ENCODE data around the gene TIAM2. TPM values are rescaled to one million over a fixed set of nuclear protein-coding genes. Genes with fewer than 3 reads are reported as not detected.
A peak's percentile ranks its signal among the peaks of the same experiment; 100 is the strongest.

TIAM2 gene
- total and polyA plus RNA-seq, 9 of the 15 experiments (the other 6 are each of a cell fraction or from before 2014, with no cell fraction given) = 0.73 to 6.5 (median 4.3) TPM

DNA sequence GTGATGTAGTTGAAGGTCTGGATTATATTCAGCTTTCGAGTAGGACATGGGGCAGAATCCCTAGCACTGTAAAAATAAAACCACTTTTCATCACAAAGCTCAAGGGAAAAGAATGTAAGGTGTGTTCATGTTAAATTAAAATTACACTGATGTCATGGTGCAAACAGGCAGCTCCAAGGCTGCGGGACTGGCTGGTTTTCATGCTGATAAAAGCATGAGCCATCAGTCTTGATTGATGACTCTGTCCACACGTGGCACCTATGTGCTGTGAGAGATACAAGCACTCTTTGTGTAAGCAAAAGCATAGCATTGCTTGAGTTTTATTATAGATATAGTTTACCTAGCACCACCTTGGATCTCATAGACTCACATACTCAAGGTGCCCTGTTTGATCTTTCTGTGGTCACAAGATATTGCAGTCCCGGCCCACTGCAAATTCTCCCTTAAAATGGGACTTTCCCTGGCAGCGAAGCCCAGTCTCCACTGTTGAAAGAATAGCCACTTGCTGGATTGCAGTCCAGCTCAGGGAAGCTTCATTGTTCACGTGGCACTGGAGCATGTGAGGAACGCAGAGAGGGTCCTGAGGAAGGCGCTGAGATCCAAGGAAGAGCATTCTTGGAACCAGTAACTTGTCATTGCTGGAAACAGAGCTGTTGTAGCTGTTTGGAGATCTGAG is 90.6 kb downstream of the TIAM2 start (continued):
- TF ChIP-seq, protein P1, sequence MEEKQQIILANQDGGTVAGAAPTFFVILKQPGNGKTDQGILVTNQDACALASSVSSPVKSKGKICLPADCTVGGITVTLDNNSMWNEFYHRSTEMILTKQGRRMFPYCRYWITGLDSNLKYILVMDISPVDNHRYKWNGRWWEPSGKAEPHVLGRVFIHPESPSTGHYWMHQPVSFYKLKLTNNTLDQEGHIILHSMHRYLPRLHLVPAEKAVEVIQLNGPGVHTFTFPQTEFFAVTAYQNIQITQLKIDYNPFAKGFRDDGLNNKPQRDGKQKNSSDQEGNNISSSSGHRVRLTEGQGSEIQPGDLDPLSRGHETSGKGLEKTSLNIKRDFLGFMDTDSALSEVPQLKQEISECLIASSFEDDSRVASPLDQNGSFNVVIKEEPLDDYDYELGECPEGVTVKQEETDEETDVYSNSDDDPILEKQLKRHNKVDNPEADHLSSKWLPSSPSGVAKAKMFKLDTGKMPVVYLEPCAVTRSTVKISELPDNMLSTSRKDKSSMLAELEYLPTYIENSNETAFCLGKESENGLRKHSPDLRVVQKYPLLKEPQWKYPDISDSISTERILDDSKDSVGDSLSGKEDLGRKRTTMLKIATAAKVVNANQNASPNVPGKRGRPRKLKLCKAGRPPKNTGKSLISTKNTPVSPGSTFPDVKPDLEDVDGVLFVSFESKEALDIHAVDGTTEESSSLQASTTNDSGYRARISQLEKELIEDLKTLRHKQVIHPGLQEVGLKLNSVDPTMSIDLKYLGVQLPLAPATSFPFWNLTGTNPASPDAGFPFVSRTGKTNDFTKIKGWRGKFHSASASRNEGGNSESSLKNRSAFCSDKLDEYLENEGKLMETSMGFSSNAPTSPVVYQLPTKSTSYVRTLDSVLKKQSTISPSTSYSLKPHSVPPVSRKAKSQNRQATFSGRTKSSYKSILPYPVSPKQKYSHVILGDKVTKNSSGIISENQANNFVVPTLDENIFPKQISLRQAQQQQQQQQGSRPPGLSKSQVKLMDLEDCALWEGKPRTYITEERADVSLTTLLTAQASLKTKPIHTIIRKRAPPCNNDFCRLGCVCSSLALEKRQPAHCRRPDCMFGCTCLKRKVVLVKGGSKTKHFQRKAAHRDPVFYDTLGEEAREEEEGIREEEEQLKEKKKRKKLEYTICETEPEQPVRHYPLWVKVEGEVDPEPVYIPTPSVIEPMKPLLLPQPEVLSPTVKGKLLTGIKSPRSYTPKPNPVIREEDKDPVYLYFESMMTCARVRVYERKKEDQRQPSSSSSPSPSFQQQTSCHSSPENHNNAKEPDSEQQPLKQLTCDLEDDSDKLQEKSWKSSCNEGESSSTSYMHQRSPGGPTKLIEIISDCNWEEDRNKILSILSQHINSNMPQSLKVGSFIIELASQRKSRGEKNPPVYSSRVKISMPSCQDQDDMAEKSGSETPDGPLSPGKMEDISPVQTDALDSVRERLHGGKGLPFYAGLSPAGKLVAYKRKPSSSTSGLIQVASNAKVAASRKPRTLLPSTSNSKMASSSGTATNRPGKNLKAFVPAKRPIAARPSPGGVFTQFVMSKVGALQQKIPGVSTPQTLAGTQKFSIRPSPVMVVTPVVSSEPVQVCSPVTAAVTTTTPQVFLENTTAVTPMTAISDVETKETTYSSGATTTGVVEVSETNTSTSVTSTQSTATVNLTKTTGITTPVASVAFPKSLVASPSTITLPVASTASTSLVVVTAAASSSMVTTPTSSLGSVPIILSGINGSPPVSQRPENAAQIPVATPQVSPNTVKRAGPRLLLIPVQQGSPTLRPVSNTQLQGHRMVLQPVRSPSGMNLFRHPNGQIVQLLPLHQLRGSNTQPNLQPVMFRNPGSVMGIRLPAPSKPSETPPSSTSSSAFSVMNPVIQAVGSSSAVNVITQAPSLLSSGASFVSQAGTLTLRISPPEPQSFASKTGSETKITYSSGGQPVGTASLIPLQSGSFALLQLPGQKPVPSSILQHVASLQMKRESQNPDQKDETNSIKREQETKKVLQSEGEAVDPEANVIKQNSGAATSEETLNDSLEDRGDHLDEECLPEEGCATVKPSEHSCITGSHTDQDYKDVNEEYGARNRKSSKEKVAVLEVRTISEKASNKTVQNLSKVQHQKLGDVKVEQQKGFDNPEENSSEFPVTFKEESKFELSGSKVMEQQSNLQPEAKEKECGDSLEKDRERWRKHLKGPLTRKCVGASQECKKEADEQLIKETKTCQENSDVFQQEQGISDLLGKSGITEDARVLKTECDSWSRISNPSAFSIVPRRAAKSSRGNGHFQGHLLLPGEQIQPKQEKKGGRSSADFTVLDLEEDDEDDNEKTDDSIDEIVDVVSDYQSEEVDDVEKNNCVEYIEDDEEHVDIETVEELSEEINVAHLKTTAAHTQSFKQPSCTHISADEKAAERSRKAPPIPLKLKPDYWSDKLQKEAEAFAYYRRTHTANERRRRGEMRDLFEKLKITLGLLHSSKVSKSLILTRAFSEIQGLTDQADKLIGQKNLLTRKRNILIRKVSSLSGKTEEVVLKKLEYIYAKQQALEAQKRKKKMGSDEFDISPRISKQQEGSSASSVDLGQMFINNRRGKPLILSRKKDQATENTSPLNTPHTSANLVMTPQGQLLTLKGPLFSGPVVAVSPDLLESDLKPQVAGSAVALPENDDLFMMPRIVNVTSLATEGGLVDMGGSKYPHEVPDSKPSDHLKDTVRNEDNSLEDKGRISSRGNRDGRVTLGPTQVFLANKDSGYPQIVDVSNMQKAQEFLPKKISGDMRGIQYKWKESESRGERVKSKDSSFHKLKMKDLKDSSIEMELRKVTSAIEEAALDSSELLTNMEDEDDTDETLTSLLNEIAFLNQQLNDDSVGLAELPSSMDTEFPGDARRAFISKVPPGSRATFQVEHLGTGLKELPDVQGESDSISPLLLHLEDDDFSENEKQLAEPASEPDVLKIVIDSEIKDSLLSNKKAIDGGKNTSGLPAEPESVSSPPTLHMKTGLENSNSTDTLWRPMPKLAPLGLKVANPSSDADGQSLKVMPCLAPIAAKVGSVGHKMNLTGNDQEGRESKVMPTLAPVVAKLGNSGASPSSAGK (IDR thresholded peaks at IDR 0.05) = peak; percentile 32; the same call in 1 of the 2 replicates
- TF ChIP-seq TEAD2 (tag; IDR thresholded peaks at IDR 0.05) = no peak
- TF ChIP-seq FOSL1 (tag; conservative IDR thresholded peaks at IDR 0.05) = peak; percentile 91
- peak; percentile 23 to 66; a peak in 2 of 4 replicates for TF ChIP-seq RCOR1 (IDR thresholded peaks at IDR 0.05; ENCODE audit: borderline replicate concordance in 1 of 2, low read depth in 2 of 2, low read length in 2 of 2)
- TF ChIP-seq, protein P2, sequence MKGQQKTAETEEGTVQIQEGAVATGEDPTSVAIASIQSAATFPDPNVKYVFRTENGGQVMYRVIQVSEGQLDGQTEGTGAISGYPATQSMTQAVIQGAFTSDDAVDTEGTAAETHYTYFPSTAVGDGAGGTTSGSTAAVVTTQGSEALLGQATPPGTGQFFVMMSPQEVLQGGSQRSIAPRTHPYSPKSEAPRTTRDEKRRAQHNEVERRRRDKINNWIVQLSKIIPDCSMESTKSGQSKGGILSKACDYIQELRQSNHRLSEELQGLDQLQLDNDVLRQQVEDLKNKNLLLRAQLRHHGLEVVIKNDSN (CRISPR knock-in tag; IDR thresholded peaks at IDR 0.05) = peak; percentile 71
- peak; percentile 88 for TF ChIP-seq TEAD4 (IDR thresholded peaks at IDR 0.05; ENCODE audit: low read length)
- TF ChIP-seq TEAD4 (CRISPR knock-in tag; IDR thresholded peaks at IDR 0.05; ENCODE audit: borderline replicate concordance) = no peak
- peak; percentile 64; the same call in 1 of the 2 replicates for TF ChIP-seq DMBX1 (CRISPR knock-in tag; IDR thresholded peaks at IDR 0.05; ENCODE audit: borderline replicate concordance)
- TF ChIP-seq, protein P3, sequence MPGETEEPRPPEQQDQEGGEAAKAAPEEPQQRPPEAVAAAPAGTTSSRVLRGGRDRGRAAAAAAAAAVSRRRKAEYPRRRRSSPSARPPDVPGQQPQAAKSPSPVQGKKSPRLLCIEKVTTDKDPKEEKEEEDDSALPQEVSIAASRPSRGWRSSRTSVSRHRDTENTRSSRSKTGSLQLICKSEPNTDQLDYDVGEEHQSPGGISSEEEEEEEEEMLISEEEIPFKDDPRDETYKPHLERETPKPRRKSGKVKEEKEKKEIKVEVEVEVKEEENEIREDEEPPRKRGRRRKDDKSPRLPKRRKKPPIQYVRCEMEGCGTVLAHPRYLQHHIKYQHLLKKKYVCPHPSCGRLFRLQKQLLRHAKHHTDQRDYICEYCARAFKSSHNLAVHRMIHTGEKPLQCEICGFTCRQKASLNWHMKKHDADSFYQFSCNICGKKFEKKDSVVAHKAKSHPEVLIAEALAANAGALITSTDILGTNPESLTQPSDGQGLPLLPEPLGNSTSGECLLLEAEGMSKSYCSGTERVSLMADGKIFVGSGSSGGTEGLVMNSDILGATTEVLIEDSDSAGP (CRISPR knock-in tag; IDR thresholded peaks at IDR 0.05) = no peak
- peak; percentile 50; the same call in 1 of the 2 replicates for TF ChIP-seq NCOR1 (IDR thresholded peaks at IDR 0.05)
- TF ChIP-seq CREM (IDR thresholded peaks at IDR 0.05; ENCODE audit: low read depth) = peak; percentile 54; the same call in 1 of the 2 replicates
- TF ChIP-seq, protein P4, sequence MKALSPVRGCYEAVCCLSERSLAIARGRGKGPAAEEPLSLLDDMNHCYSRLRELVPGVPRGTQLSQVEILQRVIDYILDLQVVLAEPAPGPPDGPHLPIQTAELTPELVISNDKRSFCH (CRISPR knock-in tag; IDR thresholded peaks at IDR 0.05) = no peak
- TF ChIP-seq, protein P4 (tag; IDR thresholded peaks at IDR 0.05) = no peak
- peak; percentile 89 for TF ChIP-seq CBFA2T3 (IDR thresholded peaks at IDR 0.05)

Data from K562 (cell line).